ENCODE results near the gene KNL1. TPM values are rescaled to one million over a fixed set of nuclear protein-coding genes. Genes with fewer than 3 reads are reported as not detected.

KNL1 gene
- total RNA-seq, 1 donor from 2014 or later, result 3.8 TPM

GRCh38 chr15:40694688-40695468, 100.8 kb downstream of the KNL1 start, which contains the start of gene RAD51:
RAD51 (plus strand) TSS chr15:40695174; CDS start chr15:40698759, 3,585 bp downstream.
- no peak for TF ChIP-seq CTCF (IDR thresholded peaks at IDR 0.05; ENCODE audit: insufficient read depth, low read length, poor library complexity, severe bottlenecking)
- no peaks in the 10 kb centered on the region for H3K27me3 ChIP-seq (ENCODE audit: control insufficient read depth, insufficient read depth, low read length)
- H3K36me3 ChIP-seq (ENCODE audit: control insufficient read depth, insufficient read depth, low read length), result no peaks in the 10 kb centered on the region
- peak within 1 kb of the TSS; percentile 99 for H3K4me3 ChIP-seq (ENCODE audit: low read depth, low read length)
- DNase-seq (ENCODE audit: low read depth), result peak; percentile 88

GRCh38 chr15:40695469-40695890, 101.4 kb downstream of the KNL1 start:
- H3K4me3 ChIP-seq (ENCODE audit: low read depth, low read length), result peak overlapping the region; percentile 99
- no peaks in the 10 kb centered on the region for H3K27me3 ChIP-seq (ENCODE audit: control insufficient read depth, insufficient read depth, low read length)
- DNase-seq (ENCODE audit: low read depth), result no peak
- H3K36me3 ChIP-seq (ENCODE audit: control insufficient read depth, insufficient read depth, low read length), result no peaks in the 10 kb centered on the region
- TF ChIP-seq CTCF (IDR thresholded peaks at IDR 0.05; ENCODE audit: insufficient read depth, low read length, poor library complexity, severe bottlenecking), result no peak

- no peaks in the 10 kb centered on the region for H3K36me3 ChIP-seq (ENCODE audit: control insufficient read depth, insufficient read depth, low read length)
- no peak for TF ChIP-seq CTCF (IDR thresholded peaks at IDR 0.05; ENCODE audit: insufficient read depth, low read length, poor library complexity, severe bottlenecking)
- DNase-seq (ENCODE audit: low read depth), result no peak
- no peaks in the 10 kb centered on the region for H3K27me3 ChIP-seq (ENCODE audit: control insufficient read depth, insufficient read depth, low read length)
- peak overlapping the region; percentile 99 for H3K4me3 ChIP-seq (ENCODE audit: low read depth, low read length)
Observed at GRCh38 chr15:40696228-40696627, 102.2 kb downstream of the KNL1 start.

GRCh38 chr15:40697916-40698315, 103.9 kb downstream of the KNL1 start:
- Histone ChIP-seq H3K27me3 (ENCODE audit: control insufficient read depth, insufficient read depth, low read length) (no peaks in the 10 kb centered on the region), H3K4me3 (ENCODE audit: low read depth, low read length) (no peak overlapping the region), H3K36me3 (ENCODE audit: control insufficient read depth, insufficient read depth, low read length) (no peaks in the 10 kb centered on the region)
- DNase-seq (ENCODE audit: low read depth), result no peak
- TF ChIP-seq CTCF (IDR thresholded peaks at IDR 0.05; ENCODE audit: insufficient read depth, low read length, poor library complexity, severe bottlenecking), result no peak

GRCh38 chr15:40702077-40702476, 108.0 kb downstream of the KNL1 start:
- TF ChIP-seq CTCF (IDR thresholded peaks at IDR 0.05; ENCODE audit: insufficient read depth, low read length, poor library complexity, severe bottlenecking), result peak; percentile 13
- Histone ChIP-seq H3K36me3 (ENCODE audit: control insufficient read depth, insufficient read depth, low read length) (no peaks in the 10 kb centered on the region), H3K27me3 (ENCODE audit: control insufficient read depth, insufficient read depth, low read length) (no peaks in the 10 kb centered on the region), H3K4me3 (ENCODE audit: low read depth, low read length) (no peak overlapping the region)
- no peak for DNase-seq (ENCODE audit: low read depth)

GRCh38 chr15:40706121-40706520, 112.1 kb downstream of the KNL1 start:
- DNase-seq (ENCODE audit: low read depth), result no peak
- TF ChIP-seq CTCF (IDR thresholded peaks at IDR 0.05; ENCODE audit: insufficient read depth, low read length, poor library complexity, severe bottlenecking), result no peak
- H3K36me3 ChIP-seq (ENCODE audit: control insufficient read depth, insufficient read depth, low read length), result no peaks in the 10 kb centered on the region

More at GRCh38 chr15:40706121-40706520, 112.1 kb downstream of the KNL1 start:
- no peak overlapping the region for H3K4me3 ChIP-seq (ENCODE audit: low read depth, low read length)
- H3K27me3 ChIP-seq (ENCODE audit: control insufficient read depth, insufficient read depth, low read length), result no peaks in the 10 kb centered on the region
